ENCODE data around the gene PTPRN2. TPM values are rescaled to one million over a fixed set of nuclear protein-coding genes. Genes with fewer than 3 reads are reported as not detected.

Gene PTPRN2
- total RNA-seq, 1 donor from 2014 or later: 11.4 TPM

DNA sequence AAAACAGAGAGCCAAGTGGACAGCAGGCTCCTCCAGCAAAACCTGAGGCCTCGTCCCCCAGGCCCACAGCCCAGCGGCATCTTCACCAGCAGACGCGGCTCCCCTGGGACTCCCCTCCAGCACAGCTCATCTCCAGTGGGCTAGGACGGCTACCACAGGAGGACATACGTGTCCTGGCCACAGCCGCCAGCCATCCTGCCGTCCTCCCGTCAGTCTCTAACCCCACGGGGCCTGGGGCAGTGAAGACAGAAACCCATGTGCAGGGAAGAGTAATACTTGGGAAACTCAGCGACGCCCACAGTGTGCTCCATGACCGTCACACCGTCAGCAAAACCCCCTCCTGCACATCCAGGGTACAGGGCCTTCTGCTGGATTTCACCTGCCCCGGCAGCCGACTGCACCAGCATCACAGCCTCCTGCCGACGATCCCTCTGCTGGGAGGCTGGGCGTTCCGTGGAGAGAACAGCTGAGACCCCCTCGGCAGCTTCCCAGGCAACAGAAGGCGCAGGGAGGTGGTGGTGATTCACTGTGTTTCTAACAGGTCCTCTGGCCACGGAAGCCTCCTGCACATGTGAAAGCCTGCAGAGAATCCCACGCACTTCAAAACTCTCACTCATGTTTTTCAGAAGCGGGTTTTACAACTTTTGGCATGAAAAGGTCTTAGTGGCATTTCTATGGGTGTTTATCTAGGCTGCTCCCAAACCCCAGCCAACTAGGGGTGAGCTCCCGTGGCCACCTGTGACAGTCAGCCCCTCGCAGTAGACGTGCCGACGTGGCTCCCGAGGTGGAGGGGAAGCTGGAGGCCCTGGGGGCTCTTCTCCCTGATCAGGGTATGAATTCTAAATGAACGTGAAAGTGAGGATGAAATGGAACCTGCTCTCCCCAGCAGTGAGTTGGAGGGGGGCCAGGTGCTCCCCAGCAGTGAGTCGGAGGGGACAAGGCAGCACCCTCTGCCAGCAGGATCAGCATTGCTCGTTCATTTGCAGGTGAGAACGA lies 513.5 kb downstream of the PTPRN2 start:
- peaks cover 3% of the 10 kb centered on the region for H3K9me3 Mint-ChIP-seq (ENCODE audit: low read depth)
- DNase-seq (ENCODE audit: low spot score, unreplicated experiment): no peak
- no peak overlapping the region for H3K4me3 Mint-ChIP-seq (ENCODE audit: low read depth)
- no peaks in the 10 kb centered on the region for H3K4me1 Mint-ChIP-seq (ENCODE audit: low read depth)
- H3K36me3 Mint-ChIP-seq (ENCODE audit: insufficient read depth): peaks cover 2% of the 10 kb centered on the region
- H3K27ac Mint-ChIP-seq: no peak overlapping the region
- TF ChIP-seq, protein P1, sequence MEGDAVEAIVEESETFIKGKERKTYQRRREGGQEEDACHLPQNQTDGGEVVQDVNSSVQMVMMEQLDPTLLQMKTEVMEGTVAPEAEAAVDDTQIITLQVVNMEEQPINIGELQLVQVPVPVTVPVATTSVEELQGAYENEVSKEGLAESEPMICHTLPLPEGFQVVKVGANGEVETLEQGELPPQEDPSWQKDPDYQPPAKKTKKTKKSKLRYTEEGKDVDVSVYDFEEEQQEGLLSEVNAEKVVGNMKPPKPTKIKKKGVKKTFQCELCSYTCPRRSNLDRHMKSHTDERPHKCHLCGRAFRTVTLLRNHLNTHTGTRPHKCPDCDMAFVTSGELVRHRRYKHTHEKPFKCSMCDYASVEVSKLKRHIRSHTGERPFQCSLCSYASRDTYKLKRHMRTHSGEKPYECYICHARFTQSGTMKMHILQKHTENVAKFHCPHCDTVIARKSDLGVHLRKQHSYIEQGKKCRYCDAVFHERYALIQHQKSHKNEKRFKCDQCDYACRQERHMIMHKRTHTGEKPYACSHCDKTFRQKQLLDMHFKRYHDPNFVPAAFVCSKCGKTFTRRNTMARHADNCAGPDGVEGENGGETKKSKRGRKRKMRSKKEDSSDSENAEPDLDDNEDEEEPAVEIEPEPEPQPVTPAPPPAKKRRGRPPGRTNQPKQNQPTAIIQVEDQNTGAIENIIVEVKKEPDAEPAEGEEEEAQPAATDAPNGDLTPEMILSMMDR (IDR thresholded peaks at IDR 0.05; ENCODE audit: unreplicated experiment): no peak
- no peaks in the 10 kb centered on the region for H3K27me3 Mint-ChIP-seq

GRCh38 chr7:158072991-158073730 lies 514.5 kb downstream of the PTPRN2 start:
- DNase-seq (ENCODE audit: low spot score, unreplicated experiment): no peak
- Mint-ChIP-seq H3K9me3 (ENCODE audit: low read depth) (peaks cover 3% of the 10 kb centered on the region), H3K4me3 (ENCODE audit: low read depth) (no peak overlapping the region), H3K27ac (no peak overlapping the region), H3K36me3 (ENCODE audit: insufficient read depth) (peaks cover 2% of the 10 kb centered on the region), H3K4me1 (ENCODE audit: low read depth) (no peaks in the 10 kb centered on the region), H3K27me3 (no peaks in the 10 kb centered on the region)
- TF ChIP-seq, protein P1 (IDR thresholded peaks at IDR 0.05; ENCODE audit: unreplicated experiment): no peak

DNA sequence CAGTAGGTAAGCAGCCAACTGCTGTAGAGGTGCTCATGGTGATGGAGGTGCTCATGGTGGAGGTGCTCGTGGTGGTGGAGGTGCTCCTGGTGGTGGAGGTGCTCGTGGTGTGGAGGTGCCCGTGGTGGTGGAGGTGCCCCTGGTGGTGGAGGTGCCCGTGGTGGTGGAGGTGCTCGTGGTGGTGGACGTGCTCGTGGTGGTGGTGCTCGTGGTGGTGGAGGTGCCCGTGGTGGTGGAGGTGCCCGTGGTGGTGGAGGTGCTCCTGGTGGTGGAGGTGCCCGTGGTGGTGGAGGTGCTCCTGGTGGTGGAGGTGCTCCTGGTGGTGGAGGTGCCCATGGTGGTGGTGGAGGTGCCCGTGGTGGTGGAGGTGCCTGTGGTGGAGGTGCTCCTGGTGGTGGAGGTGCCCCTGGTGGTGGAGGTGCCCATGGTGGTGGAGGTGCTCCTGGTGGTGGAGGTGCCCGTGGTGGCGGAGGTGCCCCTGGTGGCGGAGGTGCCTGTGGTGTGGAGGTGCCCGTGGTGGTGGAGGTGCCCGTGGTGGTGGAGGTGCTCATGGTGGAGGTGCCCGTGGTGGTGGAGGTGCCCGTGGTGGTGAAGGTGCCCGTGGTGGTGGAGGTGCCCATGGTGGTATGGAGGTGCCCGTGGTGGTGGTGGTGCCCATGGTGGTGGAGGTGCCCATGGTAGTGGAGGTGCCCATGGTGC lies 517.3 kb downstream of the PTPRN2 start:
- peaks cover 3% of the 10 kb centered on the region for H3K9me3 Mint-ChIP-seq (ENCODE audit: low read depth)
- H3K36me3 Mint-ChIP-seq (ENCODE audit: insufficient read depth): peaks cover 2% of the 10 kb centered on the region
- TF ChIP-seq, protein P1 (IDR thresholded peaks at IDR 0.05; ENCODE audit: unreplicated experiment): no peak
- H3K27ac Mint-ChIP-seq: no peak overlapping the region
- no peaks in the 10 kb centered on the region for H3K4me1 Mint-ChIP-seq (ENCODE audit: low read depth)
- H3K4me3 Mint-ChIP-seq (ENCODE audit: low read depth): no peak overlapping the region
- H3K27me3 Mint-ChIP-seq: no peaks in the 10 kb centered on the region
- DNase-seq (ENCODE audit: low spot score, unreplicated experiment): no peak

DNA sequence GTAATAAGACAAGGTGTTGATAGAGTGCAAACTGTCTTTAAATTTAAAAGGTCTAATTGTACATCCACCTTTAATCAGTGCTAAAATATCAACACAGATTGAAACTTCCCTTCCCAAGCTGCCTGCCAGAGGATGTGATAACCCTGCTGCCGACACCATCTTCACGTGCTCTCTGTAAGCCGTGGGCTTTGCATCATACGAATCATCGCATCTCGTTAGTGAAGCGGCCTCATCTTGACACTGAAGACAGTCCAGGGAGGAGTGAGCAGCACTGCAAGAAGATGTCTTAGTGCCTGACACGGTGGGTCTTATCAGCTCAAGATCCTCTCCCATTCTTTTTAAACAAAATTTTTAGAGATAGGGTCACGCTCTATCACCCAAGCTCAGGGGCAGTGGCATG lies 518.8 kb downstream of the PTPRN2 start:
- TF ChIP-seq, protein P1 (IDR thresholded peaks at IDR 0.05; ENCODE audit: unreplicated experiment): no peak
- no peaks in the 10 kb centered on the region for H3K4me1 Mint-ChIP-seq (ENCODE audit: low read depth)
- H3K36me3 Mint-ChIP-seq (ENCODE audit: insufficient read depth): peaks cover 2% of the 10 kb centered on the region
- H3K27ac Mint-ChIP-seq: no peak overlapping the region
- DNase-seq (ENCODE audit: low spot score, unreplicated experiment): no peak
- H3K4me3 Mint-ChIP-seq (ENCODE audit: low read depth): no peak overlapping the region
- H3K27me3 Mint-ChIP-seq: no peaks in the 10 kb centered on the region
- peaks cover 3% of the 10 kb centered on the region for H3K9me3 Mint-ChIP-seq (ENCODE audit: low read depth)
